Body of pancreas (tissue), 4 donors: ENCODE measurements around the gene MTCL3.

Experiments used
- ATAC-seq: fragments of 150-250 bp; one replicate; pipeline ENCODE4 v1.9.1; 2016
- DNase-seq, 4 donors: peaks; one replicate each; pipeline ENCODE4 v3.0.0-alpha.2; 2019
- H3K27ac ChIP-seq, 4 donors: fragments of 200-600 bp; sonication (generic); 1 replicate in 3 of 4; 2 replicates in 1 of 4; pipeline versions ENCODE4 v1.5.1 to v1.6.1; 2016 to 2019; ENCODE audit warnings: mild to moderate bottlenecking in 1 of 4, mixed read lengths in 1 of 4, moderate library complexity in 1 of 4
- H3K27me3 ChIP-seq, 2 donors: fragments of 200-600 bp; sonication (generic); one replicate each; pipeline ENCODE4 v1.6.0; 2016; ENCODE audit warnings: mild to moderate bottlenecking in 1 of 2
- H3K36me3 ChIP-seq, 2 donors: fragments of 200-600 bp; sonication (generic); replicated peaks in 1 of 2; 2 replicates each; pipeline ENCODE4 v1.5.1; 2016; ENCODE audit warnings: low read depth in 2 of 2; ENCODE audit not compliant: insufficient read depth in 1 of 2
- H3K4me1 ChIP-seq: fragments of 200-600 bp; sonication (generic); one replicate; pipeline ENCODE4 v1.6.0; 2016
- H3K4me3 ChIP-seq, 2 donors: fragments of 200-600 bp; sonication (generic); 1 replicate in 1 of 2; 2 replicates in 1 of 2; pipeline ENCODE4 v1.5.1; 2016 to 2019
- H3K9me3 ChIP-seq, 3 donors: fragments of 200-600 bp; sonication (generic); 1 replicate in 2 of 3; 2 replicates in 1 of 3; pipeline ENCODE4 v1.5.1; 2016
- CTCF ChIP-seq, 7 experiments: fragments of 450-650 bp in 4 of 7; fragments of 200-600 bp in 3 of 7; sonication (generic) in 3 of 7; IDR thresholded peaks; one replicate each; pipeline ENCODE4 v1.5.1; 2016 to 2019; ENCODE audit warnings: antibody characterized with exemption in 7 of 7
- POLR2A ChIP-seq, 3 donors: fragments of 450-650 bp; IDR thresholded peaks; one replicate each; pipeline ENCODE4 v1.6.1; 2016; ENCODE audit warnings: antibody characterized with exemption in 3 of 3, mild to moderate bottlenecking in 2 of 3
- whole genome bisulfite sequencing, 2 donors: methylation state at CpG; one replicate each; pipeline ENCODE4 v1.1.5; 2017; 5-methylcytosine and 5-hydroxymethylcytosine counted together
- intact Hi-C: fragments of 100-400 bp; cut with DNase I; formaldehyde crosslinking; loops from one replicate; pipeline ENCODE4 v1.15.1; 2023

The MTCL3 gene

GRCh38 chr6:127514179-127514772, 4.9 kb downstream of the MTCL3 start:
- no peak overlapping the region for H3K27ac ChIP-seq
- ATAC-seq: no peak
- 18 to 40% methylated on average over 8 of the region's 8 CpGs for WGBS, 2 donors
- H3K4me3 ChIP-seq: no peak overlapping the region
- intact Hi-C loops: no loop called here
- peaks cover 33% of the 10 kb centered on the region for H3K4me1 ChIP-seq
- no peak for DNase-seq
- TF ChIP-seq CTCF (IDR thresholded peaks at IDR 0.05) (no peak), POLR2A (IDR thresholded peaks at IDR 0.05) (no peak)
- H3K9me3 ChIP-seq: no peaks in the 10 kb centered on the region
- H3K36me3 ChIP-seq: no peaks in the 10 kb centered on the region
- peaks cover 0 to 31% of the 10 kb centered on the region in 2 donors for H3K27me3 ChIP-seq

- TF ChIP-seq POLR2A (IDR thresholded peaks at IDR 0.05) (no peak), CTCF (IDR thresholded peaks at IDR 0.05) (no peak)
- Histone ChIP-seq H3K4me3 (no peak overlapping the region), H3K4me1 (peaks cover 27% of the 10 kb centered on the region), H3K36me3 (no peaks in the 10 kb centered on the region), H3K27me3 (peaks cover 0 to 31% of the 10 kb centered on the region in 2 donors), H3K9me3 (no peaks in the 10 kb centered on the region), H3K27ac (no peak overlapping the region)
- DNase-seq: no peak
- ATAC-seq: no peak
- intact Hi-C loops: no loop called here
These were observed 5.7 kb downstream of the MTCL3 start for GRCh38 chr6:127513425-127513824.

GRCh38 chr6:127510876-127511275, 8.3 kb downstream of the MTCL3 start:
- H3K27me3 ChIP-seq: peaks cover 0 to 17% of the 10 kb centered on the region in 2 donors
- no peak overlapping the region for H3K27ac ChIP-seq
- WGBS, 2 donors: 75 to 90% methylated on average over 2 of the region's 2 CpGs
- TF ChIP-seq CTCF (IDR thresholded peaks at IDR 0.05) (no peak), POLR2A (IDR thresholded peaks at IDR 0.05) (no peak)
- no peak overlapping the region for H3K4me3 ChIP-seq
- ATAC-seq: no peak
- no peaks in the 10 kb centered on the region for H3K9me3 ChIP-seq
- H3K4me1 ChIP-seq: peaks cover 15% of the 10 kb centered on the region
- no peak for DNase-seq
- intact Hi-C loops: no loop called here
- no peaks in the 10 kb centered on the region for H3K36me3 ChIP-seq

- Histone ChIP-seq H3K4me3 (no peak overlapping the region), H3K36me3 (no peaks in the 10 kb centered on the region), H3K4me1 (no peaks in the 10 kb centered on the region), H3K9me3 (no peaks in the 10 kb centered on the region), H3K27ac (no peak overlapping the region), H3K27me3 (no peaks in the 10 kb centered on the region)
- no peak for DNase-seq
- no peak for TF ChIP-seq CTCF (IDR thresholded peaks at IDR 0.05)
- no peak for TF ChIP-seq POLR2A (IDR thresholded peaks at IDR 0.05)
- no peak for ATAC-seq
- WGBS, 2 donors: 49 to 58% methylated on average over 1 of the region's 1 CpG
- intact Hi-C loops: no loop called here
These were observed 12.2 kb downstream of the MTCL3 start for GRCh38 chr6:127506894-127507293.

GRCh38 chr6:127503022-127503421, 16.1 kb downstream of the MTCL3 start:
- intact Hi-C loops: no loop called here
- no peak for TF ChIP-seq CTCF (IDR thresholded peaks at IDR 0.05)
- TF ChIP-seq POLR2A (IDR thresholded peaks at IDR 0.05): no peak
- no peak overlapping the region for H3K27ac ChIP-seq
- 86 to 90% methylated on average over 3 of the region's 3 CpGs for WGBS, 2 donors
- no peaks in the 10 kb centered on the region for H3K9me3 ChIP-seq
- no peaks in the 10 kb centered on the region for H3K4me1 ChIP-seq
- ATAC-seq (no peak), DNase-seq (no peak)
- H3K27me3 ChIP-seq: no peaks in the 10 kb centered on the region
- H3K4me3 ChIP-seq: no peak overlapping the region
- H3K36me3 ChIP-seq: no peaks in the 10 kb centered on the region
